ENCODE results near the gene ABCA5.

The ABCA5 gene

GRCh38 chr17:69269131-69269998, 57.6 kb downstream of the ABCA5 start:
- in situ Hi-C loops (cut with HindIII; ENCODE audit: low sequenced_read_pairs): no loop called here

- in situ Hi-C loops (cut with HindIII; ENCODE audit: low sequenced_read_pairs): no loop called here
These were observed 58.4 kb downstream of the ABCA5 start for GRCh38 chr17:69268543-69269014.

DNA sequence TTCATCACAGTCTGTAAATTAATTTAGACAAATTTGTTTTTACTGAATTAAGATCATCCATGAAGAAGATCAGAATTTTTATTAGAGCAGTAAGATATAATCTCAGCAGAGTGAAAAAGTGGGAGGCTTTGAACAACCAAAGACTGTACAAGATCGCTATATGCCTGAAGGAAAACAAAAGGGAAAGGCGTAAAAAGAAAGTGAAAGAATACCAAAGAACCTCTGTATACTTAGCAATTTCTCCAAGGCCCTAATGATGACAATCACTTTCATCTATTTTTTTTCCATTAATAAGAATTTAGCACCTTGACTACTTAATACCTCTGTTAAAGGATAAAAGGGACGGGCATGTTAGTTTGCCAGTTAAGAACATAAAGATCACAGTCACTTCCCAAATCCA, 59.7 kb downstream of the ABCA5 start:
- in situ Hi-C loops (cut with HindIII; ENCODE audit: low sequenced_read_pairs): no loop called here

GRCh38 chr17:69265873-69266272, 61.1 kb downstream of the ABCA5 start:
- in situ Hi-C loops (cut with HindIII; ENCODE audit: low sequenced_read_pairs): no loop called here

GRCh38 chr17:69254187-69254586, 72.7 kb downstream of the ABCA5 start:
- in situ Hi-C loops (cut with HindIII; ENCODE audit: low sequenced_read_pairs): no loop called here

DNA sequence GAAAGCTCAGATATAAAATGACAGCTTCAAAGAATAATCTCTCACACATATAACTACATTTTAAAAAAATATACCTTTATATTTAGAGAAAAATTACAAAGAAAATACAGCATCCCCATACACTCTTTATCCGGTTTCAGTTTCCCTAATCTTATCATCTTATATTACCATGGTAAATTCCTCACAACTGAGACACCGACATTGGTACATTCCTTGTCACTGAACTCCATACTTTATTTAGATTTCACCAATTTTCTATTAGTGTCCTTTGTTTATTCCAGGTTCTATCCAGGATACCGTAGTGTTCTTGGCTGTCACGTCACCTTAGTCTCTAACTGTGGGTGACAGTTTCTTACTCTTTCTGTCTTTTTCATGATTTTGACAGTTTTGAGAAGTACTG, 76.3 kb downstream of the ABCA5 start:
- in situ Hi-C loops (cut with HindIII; ENCODE audit: low sequenced_read_pairs): no loop called here

DNA sequence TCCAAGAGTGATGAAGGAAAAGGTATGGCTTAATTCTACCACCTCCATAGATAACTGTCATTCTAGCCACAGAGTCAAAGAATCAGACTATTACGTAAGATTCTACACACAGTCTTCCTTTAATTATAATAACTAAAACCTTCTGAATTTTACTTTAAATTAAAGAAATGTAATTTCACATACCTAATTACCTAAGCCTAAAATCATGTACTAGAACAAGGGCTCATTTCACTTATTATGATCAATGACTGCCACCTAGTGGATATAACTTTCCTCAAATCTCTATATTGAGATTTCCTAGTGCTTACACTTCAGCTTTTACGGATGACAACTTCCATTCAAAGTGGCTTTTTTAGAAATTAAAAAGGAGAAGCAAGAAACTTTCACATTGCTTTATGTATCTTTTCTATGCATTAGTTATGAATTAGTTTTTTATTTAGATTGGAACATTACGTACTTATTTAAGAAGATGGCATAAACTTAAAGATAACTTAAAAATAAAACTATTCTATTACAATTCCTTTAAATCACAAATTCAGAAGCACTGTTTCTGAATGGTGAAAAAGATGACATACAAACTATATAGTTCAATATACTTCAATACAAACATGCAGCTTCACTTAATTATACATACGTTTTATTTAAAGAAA, 80.1 kb downstream of the ABCA5 start:
- in situ Hi-C loops (cut with HindIII; ENCODE audit: low sequenced_read_pairs): no loop called here

GRCh38 chr17:69246202-69246601, 80.7 kb downstream of the ABCA5 start:
- in situ Hi-C loops (cut with HindIII; ENCODE audit: low sequenced_read_pairs): no loop called here

GRCh38 chr17:69245617-69246016, 81.3 kb downstream of the ABCA5 start:
- in situ Hi-C loops (cut with HindIII; ENCODE audit: low sequenced_read_pairs): no loop called here

DNA sequence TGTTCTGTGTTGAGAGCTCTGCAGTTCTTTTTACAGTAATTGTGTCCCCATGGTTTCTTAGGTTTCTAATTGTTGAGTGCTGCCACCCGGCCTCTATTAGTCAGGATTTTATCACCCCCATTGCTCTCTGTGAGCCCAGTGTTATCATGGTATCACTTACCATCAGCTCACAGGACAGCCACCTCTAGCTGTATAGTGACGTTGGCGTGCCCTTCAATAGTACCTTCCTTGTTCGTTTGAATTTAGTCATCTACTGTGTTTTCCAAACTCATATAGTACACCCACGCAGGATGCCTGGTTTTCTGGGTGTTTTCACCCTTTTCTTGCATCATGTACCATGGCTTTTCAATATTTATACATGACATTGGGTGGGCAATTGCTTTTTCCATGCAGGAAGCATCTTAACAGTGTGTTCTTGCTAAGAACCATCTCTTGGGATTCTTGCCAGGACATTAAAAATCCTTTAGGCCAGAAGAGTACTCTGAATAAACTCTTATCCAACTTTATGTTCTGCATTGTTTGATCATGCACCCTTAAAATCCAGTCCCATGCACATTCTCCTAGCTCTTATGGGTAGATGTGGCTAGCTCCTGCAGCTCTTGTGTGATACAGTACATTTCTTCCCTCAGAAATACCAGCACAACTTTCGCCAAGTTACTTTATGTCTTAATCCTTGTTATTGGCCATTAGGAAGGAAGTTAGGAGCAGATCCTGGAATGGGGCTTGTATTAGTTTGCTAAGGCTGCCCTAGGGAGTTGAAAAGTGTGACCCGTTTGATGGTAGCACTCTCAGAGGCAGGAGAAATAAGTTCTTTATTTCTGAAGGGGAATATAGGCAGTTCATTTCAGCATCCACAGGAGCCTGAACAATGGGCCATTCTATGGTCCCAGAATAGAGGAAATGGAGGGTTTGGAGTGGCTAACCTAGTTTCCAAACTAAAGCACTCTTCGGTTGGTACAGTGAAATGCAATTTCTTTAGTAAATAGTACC, 87.0 kb downstream of the ABCA5 start:
- in situ Hi-C loops (cut with HindIII; ENCODE audit: low sequenced_read_pairs): no loop called here

DNA sequence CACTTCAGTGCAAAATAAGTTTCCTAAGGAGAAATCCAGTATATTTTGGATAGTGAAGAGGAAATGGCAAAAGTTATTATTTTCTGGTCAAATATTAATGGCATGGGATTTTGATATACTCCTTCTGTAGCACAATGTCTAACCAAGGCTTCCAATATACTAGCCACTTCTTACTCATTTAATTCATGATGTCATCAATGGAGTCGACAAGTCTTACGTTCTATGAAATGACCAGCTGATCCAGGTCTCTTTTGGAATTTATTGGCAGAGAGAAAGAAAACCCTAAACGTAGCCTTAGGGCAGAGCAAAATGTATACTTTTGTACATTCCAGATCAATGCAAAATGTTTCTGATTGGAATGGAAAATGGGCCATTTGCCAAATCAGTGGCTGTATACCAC, 90.0 kb downstream of the ABCA5 start:
- in situ Hi-C loops (cut with HindIII; ENCODE audit: low sequenced_read_pairs): no loop called here

GRCh38 chr17:69236464-69236863, 90.5 kb downstream of the ABCA5 start:
- in situ Hi-C loops (cut with HindIII; ENCODE audit: low sequenced_read_pairs): no loop called here

- in situ Hi-C loops (cut with HindIII; ENCODE audit: low sequenced_read_pairs): no loop called here
These were observed 91.4 kb downstream of the ABCA5 start for GRCh38 chr17:69235338-69236058.

DNA sequence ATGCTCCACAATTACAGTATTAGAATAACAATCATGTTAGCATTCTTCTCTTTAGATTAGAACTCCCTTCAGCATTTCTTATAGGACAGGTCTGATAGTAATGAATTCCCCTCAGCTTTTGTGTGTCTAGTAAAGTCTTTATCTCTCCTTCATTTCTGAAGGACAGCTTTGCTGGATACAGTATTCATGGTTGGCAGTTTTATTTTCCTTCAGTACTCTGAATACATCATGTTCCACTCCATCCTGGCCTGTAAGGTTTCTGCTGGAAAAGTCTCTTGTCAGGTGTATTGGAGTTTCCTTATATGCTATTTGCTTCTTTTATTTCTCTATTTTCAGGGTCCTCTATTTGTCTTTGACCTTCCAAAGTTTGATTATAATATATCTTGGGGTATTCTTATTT, 94.3 kb downstream of the ABCA5 start:
- in situ Hi-C loops (cut with HindIII; ENCODE audit: low sequenced_read_pairs): no loop called here

DNA sequence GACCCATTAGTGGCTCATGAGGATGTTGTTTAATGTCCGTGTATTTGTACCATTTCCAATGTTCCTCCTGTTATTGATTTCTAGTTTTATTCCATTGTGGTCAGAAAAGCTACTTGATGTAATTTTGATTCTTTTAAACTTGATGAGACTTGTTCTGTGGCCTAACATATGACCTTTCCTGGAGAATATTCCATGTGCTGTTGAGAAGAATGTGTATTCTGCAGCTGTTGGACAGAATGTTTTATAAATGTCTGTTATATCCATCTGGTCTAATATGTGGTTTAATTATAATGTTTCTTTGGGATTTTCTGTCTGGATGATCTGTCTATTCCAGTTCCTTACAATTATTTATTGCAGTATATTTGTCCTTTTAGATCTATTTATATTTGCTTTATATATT, 95.4 kb downstream of the ABCA5 start:
- in situ Hi-C loops (cut with HindIII; ENCODE audit: low sequenced_read_pairs): no loop called here

GRCh38 chr17:69230939-69231338, 96.0 kb downstream of the ABCA5 start:
- in situ Hi-C loops (cut with HindIII; ENCODE audit: low sequenced_read_pairs): no loop called here

GRCh38 chr17:69228576-69228975, 98.4 kb downstream of the ABCA5 start, which contains the start of gene ABCA10:
ABCA10 (minus strand) TSS chr17:69228824; CDS start chr17:69225358, 3,466 bp downstream.
- in situ Hi-C loops (cut with HindIII; ENCODE audit: low sequenced_read_pairs): no loop called here

DNA sequence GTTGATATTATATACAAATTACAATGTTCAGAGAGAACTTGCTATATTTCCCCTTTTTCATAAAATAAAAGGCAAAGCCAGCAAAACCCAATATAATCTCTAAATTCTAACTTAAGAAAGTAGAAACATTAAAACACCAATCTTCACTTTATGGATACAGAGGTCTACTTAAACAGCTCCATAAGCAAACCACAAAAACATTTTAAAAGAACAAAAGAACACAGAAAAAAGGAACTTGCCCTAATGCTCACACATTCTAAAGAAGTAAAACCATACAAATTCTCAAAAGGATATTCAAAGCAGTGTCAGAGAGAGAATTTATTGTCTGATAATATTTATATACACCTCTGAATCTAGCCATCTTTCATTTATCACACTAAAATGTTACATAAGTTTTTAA, 98.9 kb downstream of the ABCA5 start:
- in situ Hi-C loops (cut with HindIII; ENCODE audit: low sequenced_read_pairs): no loop called here

GRCh38 chr17:69227541-69227940, 99.4 kb downstream of the ABCA5 start:
- in situ Hi-C loops (cut with HindIII; ENCODE audit: low sequenced_read_pairs): no loop called here

GRCh38 chr17:69223809-69224208, 103.1 kb downstream of the ABCA5 start:
- in situ Hi-C loops (cut with HindIII; ENCODE audit: low sequenced_read_pairs): no loop called here

Data from DLD1 (cell line).